C4-2B (cell line): ENCODE data around the gene SLC35B3.

Experiments
- H3K27ac ChIP-seq: fragments of 450-650 bp; 2 replicates; pipeline ENCODE4 v1.5.1; 2017
- ZFX ChIP-seq: fragments of 450-650 bp; IDR thresholded peaks from 2 replicates; pipeline ENCODE4 v1.6.1; 2017
- TF ChIP-seq, protein P1 (sequence below): fragments of 450-650 bp; conservative IDR thresholded peaks from 2 replicates; pipeline ENCODE4 v1.5.1; 2017; ENCODE audit warnings: mild to moderate bottlenecking

The SLC35B3 gene

DNA sequence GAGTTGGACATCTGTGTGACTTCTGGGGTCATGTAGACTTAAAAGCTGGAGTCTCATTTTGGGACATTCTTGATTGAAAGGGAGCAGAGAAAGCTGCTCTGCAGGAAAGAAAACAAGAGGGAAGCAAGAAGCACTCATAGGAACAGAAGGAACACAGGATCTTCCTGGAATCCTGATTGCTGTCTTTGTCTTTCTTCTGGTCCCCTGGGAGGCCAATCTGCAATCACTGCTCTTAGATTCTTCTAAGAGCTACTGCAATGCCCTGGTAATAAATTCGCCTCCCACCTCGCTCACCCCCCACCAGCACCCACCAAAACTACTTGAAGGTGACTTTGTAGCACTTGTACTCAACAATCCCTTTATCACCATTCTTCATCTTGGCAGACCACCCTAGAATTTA is 51.8 kb downstream of the SLC35B3 start:
- TF ChIP-seq, protein P1, sequence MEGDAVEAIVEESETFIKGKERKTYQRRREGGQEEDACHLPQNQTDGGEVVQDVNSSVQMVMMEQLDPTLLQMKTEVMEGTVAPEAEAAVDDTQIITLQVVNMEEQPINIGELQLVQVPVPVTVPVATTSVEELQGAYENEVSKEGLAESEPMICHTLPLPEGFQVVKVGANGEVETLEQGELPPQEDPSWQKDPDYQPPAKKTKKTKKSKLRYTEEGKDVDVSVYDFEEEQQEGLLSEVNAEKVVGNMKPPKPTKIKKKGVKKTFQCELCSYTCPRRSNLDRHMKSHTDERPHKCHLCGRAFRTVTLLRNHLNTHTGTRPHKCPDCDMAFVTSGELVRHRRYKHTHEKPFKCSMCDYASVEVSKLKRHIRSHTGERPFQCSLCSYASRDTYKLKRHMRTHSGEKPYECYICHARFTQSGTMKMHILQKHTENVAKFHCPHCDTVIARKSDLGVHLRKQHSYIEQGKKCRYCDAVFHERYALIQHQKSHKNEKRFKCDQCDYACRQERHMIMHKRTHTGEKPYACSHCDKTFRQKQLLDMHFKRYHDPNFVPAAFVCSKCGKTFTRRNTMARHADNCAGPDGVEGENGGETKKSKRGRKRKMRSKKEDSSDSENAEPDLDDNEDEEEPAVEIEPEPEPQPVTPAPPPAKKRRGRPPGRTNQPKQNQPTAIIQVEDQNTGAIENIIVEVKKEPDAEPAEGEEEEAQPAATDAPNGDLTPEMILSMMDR = no peak
- TF ChIP-seq ZFX = no peak
- H3K27ac ChIP-seq = no peak overlapping the region

GRCh38 chr6:8382434-8382833 is 52.9 kb downstream of the SLC35B3 start:
- TF ChIP-seq, protein P1 = no peak
- TF ChIP-seq ZFX = no peak
- no peak overlapping the region for H3K27ac ChIP-seq

DNA sequence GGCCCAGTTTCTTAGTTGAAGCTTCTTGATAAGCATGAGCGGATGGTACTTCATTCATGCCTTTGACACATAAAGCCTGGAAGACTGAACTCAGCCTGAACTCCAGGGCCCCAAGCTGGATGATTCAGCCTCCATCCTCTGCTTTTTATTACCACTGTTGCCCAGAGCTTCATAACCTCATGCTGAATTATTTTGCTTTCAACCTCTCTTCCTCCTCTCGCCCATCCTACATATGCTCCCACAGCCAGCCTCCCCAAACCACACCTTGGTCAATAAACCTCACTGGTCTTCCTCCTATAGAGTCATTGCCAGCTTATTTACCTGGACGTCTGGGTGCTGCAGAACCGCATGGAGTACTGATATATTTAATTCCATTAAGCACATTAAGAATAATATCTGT is 59.4 kb downstream of the SLC35B3 start:
- TF ChIP-seq ZFX = no peak
- TF ChIP-seq, protein P1 = no peak
- no peak overlapping the region for H3K27ac ChIP-seq
